ENCODE data around the gene ROBO1. TPM values are rescaled to one million over a fixed set of nuclear protein-coding genes. Genes with fewer than 3 reads are reported as not detected.

Gene ROBO1
- total RNA-seq, 1 donor from 2014 or later = 20.8 TPM

DNA sequence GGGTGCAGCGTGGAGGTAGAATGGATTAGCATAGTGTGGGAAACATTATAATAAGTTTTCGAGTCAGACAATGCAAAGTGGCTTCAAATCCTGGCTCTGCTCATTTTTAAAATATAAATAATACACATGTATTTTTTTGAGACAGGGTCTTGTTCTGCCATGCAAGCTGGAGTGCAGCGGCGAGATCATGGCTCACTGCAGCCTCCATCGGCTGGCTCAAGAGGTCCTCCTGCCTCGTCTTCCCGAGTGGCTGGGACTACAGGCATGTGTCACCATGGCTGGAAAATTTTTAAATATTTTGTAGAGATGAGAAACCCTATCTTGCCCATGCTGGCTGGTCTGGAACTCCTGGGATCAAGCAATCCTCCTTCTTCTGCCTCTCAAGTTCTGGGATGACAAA lies 194.9 kb downstream of the ROBO1 start:
- Histone ChIP-seq H3K4me3 (ENCODE audit: low read depth, low read length) (no peak overlapping the region), H3K27me3 (ENCODE audit: control insufficient read depth, insufficient read depth, low read length) (no peaks in the 10 kb centered on the region), H3K36me3 (ENCODE audit: control insufficient read depth, insufficient read depth, low read length) (no peaks in the 10 kb centered on the region)
- FAIRE-seq (no peak), DNase-seq (ENCODE audit: low read depth) (no peak)
- TF ChIP-seq, protein P1, sequence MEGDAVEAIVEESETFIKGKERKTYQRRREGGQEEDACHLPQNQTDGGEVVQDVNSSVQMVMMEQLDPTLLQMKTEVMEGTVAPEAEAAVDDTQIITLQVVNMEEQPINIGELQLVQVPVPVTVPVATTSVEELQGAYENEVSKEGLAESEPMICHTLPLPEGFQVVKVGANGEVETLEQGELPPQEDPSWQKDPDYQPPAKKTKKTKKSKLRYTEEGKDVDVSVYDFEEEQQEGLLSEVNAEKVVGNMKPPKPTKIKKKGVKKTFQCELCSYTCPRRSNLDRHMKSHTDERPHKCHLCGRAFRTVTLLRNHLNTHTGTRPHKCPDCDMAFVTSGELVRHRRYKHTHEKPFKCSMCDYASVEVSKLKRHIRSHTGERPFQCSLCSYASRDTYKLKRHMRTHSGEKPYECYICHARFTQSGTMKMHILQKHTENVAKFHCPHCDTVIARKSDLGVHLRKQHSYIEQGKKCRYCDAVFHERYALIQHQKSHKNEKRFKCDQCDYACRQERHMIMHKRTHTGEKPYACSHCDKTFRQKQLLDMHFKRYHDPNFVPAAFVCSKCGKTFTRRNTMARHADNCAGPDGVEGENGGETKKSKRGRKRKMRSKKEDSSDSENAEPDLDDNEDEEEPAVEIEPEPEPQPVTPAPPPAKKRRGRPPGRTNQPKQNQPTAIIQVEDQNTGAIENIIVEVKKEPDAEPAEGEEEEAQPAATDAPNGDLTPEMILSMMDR (IDR thresholded peaks at IDR 0.05; ENCODE audit: insufficient read depth, low read length, severe bottlenecking) = no peak

DNA sequence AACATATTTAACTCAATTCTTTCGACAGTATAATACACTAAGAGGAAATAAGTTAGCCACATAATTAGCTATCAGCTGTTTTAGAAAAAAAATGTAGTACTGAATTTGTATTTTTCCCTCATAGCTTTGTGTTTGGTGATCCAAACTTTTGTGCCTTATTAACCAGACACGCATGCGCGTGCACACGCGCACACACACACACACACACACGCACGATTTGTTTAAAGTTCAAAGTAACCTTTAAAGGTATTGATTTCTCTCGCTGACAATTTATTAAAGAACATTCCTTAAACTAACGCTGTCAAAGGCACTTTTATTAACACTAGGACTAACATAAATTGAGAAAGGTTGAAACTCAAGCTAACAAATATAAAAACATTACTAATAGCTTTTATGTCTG lies 198.9 kb downstream of the ROBO1 start:
- Histone ChIP-seq H3K4me3 (ENCODE audit: low read depth, low read length) (no peak overlapping the region), H3K36me3 (ENCODE audit: control insufficient read depth, insufficient read depth, low read length) (no peaks in the 10 kb centered on the region), H3K27me3 (ENCODE audit: control insufficient read depth, insufficient read depth, low read length) (no peaks in the 10 kb centered on the region)
- DNase-seq (ENCODE audit: low read depth) (no peak), FAIRE-seq (no peak)
- TF ChIP-seq, protein P1 (IDR thresholded peaks at IDR 0.05; ENCODE audit: insufficient read depth, low read length, severe bottlenecking) = no peak

- no peak for FAIRE-seq
Measured at GRCh38 chr3:79564192-79564591, 203.6 kb downstream of the ROBO1 start.

GRCh38 chr3:79560698-79561097 lies 207.1 kb downstream of the ROBO1 start:
- DNase-seq (ENCODE audit: low read depth) (no peak), FAIRE-seq (no peak)
- H3K27me3 ChIP-seq (ENCODE audit: control insufficient read depth, insufficient read depth, low read length) = no peaks in the 10 kb centered on the region
- H3K36me3 ChIP-seq (ENCODE audit: control insufficient read depth, insufficient read depth, low read length) = no peaks in the 10 kb centered on the region
- no peak overlapping the region for H3K4me3 ChIP-seq (ENCODE audit: low read depth, low read length)
- TF ChIP-seq, protein P1 (IDR thresholded peaks at IDR 0.05; ENCODE audit: insufficient read depth, low read length, severe bottlenecking) = no peak

More at GRCh38 chr3:79564192-79564591, 203.6 kb downstream of the ROBO1 start:
- Histone ChIP-seq H3K4me3 (ENCODE audit: low read depth, low read length) (no peak overlapping the region), H3K36me3 (ENCODE audit: control insufficient read depth, insufficient read depth, low read length) (no peaks in the 10 kb centered on the region), H3K27me3 (ENCODE audit: control insufficient read depth, insufficient read depth, low read length) (no peaks in the 10 kb centered on the region)
- no peak for DNase-seq (ENCODE audit: low read depth)
- TF ChIP-seq, protein P1 (IDR thresholded peaks at IDR 0.05; ENCODE audit: insufficient read depth, low read length, severe bottlenecking) = no peak

- H3K36me3 ChIP-seq (ENCODE audit: control insufficient read depth, insufficient read depth, low read length) = no peaks in the 10 kb centered on the region
- DNase-seq (ENCODE audit: low read depth) (no peak), FAIRE-seq (no peak)
- TF ChIP-seq, protein P1 (IDR thresholded peaks at IDR 0.05; ENCODE audit: insufficient read depth, low read length, severe bottlenecking) = no peak
- no peaks in the 10 kb centered on the region for H3K27me3 ChIP-seq (ENCODE audit: control insufficient read depth, insufficient read depth, low read length)
- no peak overlapping the region for H3K4me3 ChIP-seq (ENCODE audit: low read depth, low read length)
Measured at GRCh38 chr3:79558943-79559342, 208.9 kb downstream of the ROBO1 start.

- TF ChIP-seq, protein P1 (IDR thresholded peaks at IDR 0.05; ENCODE audit: insufficient read depth, low read length, severe bottlenecking) = no peak
- no peak overlapping the region for H3K4me3 ChIP-seq (ENCODE audit: low read depth, low read length)
- H3K27me3 ChIP-seq (ENCODE audit: control insufficient read depth, insufficient read depth, low read length) = no peaks in the 10 kb centered on the region
- H3K36me3 ChIP-seq (ENCODE audit: control insufficient read depth, insufficient read depth, low read length) = no peaks in the 10 kb centered on the region
- FAIRE-seq (no peak), DNase-seq (ENCODE audit: low read depth) (no peak)
Measured at GRCh38 chr3:79555655-79556054, 212.1 kb downstream of the ROBO1 start.

All from bronchial epithelial cell (primary cell).